NCI-H2196 treated with DMSO at 0.1 percent for 48 hours (cell line): ENCODE results near the gene BPIFB3.

Experiments used
- DNase-seq: peaks from one replicate; lab custom pipeline; 2025; ENCODE audit not compliant: unreplicated experiment; lab: John Stamatoyannopoulos, UW

Gene BPIFB3

GRCh38 chr20:33015700-33016580, 37.8 kb upstream of the BPIFB3 start:
- no peak for DNase-seq

- DNase-seq, result no peak
Measured at GRCh38 chr20:33016581-33017109, 37.1 kb upstream of the BPIFB3 start.

GRCh38 chr20:33017542-33017941, 36.2 kb upstream of the BPIFB3 start:
- DNase-seq, result no peak

- no peak for DNase-seq
Measured at GRCh38 chr20:33018169-33018931, 35.4 kb upstream of the BPIFB3 start.

- no peak for DNase-seq
Measured at GRCh38 chr20:33019465-33020277, 34.0 kb upstream of the BPIFB3 start.

GRCh38 chr20:33020278-33021161, 33.2 kb upstream of the BPIFB3 start:
- DNase-seq, result no peak

- no peak for DNase-seq
Measured at GRCh38 chr20:33021879-33022278, 31.8 kb upstream of the BPIFB3 start.

GRCh38 chr20:33022289-33022688, 31.4 kb upstream of the BPIFB3 start:
- DNase-seq, result no peak

- no peak for DNase-seq
Measured at GRCh38 chr20:33022694-33023438, 30.8 kb upstream of the BPIFB3 start.

GRCh38 chr20:33023439-33024242, 30.1 kb upstream of the BPIFB3 start:
- no peak for DNase-seq

GRCh38 chr20:33024243-33024560, 29.5 kb upstream of the BPIFB3 start:
- DNase-seq, result no peak

- no peak for DNase-seq
Measured at GRCh38 chr20:33024609-33025317, 28.9 kb upstream of the BPIFB3 start.

GRCh38 chr20:33025318-33025876, 28.3 kb upstream of the BPIFB3 start:
- no peak for DNase-seq

GRCh38 chr20:33026072-33026778, 27.5 kb upstream of the BPIFB3 start:
- no peak for DNase-seq

- no peak for DNase-seq
Measured at GRCh38 chr20:33026779-33027759, 26.6 kb upstream of the BPIFB3 start.
